ENCODE data around the gene ALPG. TPM values are rescaled to one million over a fixed set of nuclear protein-coding genes. Genes with fewer than 3 reads are reported as not detected.
"Not testable (repeated sequence)": the region's sequence is repeated elsewhere in the genome, so short reads cannot be mapped to it uniquely, and the experiment has no call there.

Gene ALPG
- total RNA-seq, 1 donor from 2014 or later: not detected

DNA sequence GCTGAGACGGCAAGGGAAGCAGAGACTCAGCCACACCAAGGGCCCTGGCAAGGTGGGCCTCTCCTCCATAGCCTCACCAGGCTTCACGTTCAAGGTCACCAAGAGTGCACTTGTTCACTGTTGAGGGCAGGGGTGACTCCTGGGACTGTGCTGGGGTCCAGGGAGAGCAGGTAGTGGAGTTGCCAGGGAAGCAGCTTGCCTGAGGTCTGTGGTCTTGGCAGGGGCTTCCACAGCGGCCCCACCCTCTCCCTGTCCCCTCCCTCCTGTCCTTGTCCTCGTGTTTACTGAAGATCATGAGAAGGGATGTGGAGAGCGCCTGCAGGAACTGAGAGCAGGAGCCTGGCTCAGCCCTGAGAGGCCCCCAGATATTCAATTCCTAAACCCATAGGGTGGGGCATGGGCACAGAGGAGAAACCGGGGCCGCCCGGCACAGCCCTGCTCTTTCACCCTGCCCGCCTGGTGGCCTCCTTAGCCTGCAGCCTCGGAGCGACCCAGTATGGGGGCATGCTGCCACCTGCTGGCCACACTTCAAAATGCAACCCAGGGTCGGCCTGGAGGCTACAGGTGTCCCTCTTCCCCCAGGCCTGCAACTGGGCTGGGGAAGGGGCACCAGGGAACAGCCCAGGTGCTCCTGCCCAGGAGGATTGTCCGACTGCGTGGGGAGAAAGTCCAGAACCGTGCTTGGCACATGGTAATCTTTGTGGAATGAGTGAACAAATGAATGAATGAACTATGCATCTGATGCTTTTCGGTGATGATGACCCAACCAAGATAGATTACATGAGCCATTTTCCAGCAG lies 33.8 kb downstream of the ALPG start:
- not testable (repeated sequence) for H3K27me3 Mint-ChIP-seq (ENCODE audit: unreplicated experiment); H3K4me1 Mint-ChIP-seq (ENCODE audit: unreplicated experiment); H3K36me3 Mint-ChIP-seq (ENCODE audit: unreplicated experiment); H3K4me3 Mint-ChIP-seq (ENCODE audit: unreplicated experiment); H3K27ac Mint-ChIP-seq (ENCODE audit: unreplicated experiment); H3K9me3 Mint-ChIP-seq (ENCODE audit: unreplicated experiment)
- TF ChIP-seq CTCF (IDR thresholded peaks at IDR 0.05): peak; percentile 85
- peak; percentile 95 for DNase-seq (ENCODE audit: extremely low spot score, unreplicated experiment)

DNA sequence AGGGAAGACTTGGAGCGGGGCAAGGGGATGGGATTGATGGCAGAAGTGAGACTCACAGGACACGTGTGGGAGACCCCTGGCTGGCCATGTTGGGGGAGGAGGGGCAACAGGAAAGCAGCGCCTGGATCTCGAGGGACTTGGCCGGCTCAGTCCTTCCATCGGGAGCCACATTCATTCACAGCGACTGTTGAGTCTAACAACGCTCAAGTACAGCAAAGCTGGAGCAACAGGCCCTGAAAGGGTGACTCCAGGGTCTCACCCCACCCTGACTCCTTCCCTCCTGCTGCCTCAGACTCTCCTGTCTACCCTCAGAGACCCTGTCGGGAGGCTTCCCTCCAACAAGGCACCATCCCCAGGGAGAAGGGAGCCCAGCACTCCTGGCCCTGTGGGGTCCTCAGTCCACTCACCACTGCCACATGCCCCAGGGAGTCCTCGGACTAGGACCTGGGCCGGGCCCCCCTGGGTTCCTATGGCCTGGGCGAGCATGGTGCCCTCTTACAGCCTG lies 34.6 kb downstream of the ALPG start:
- Mint-ChIP-seq H3K36me3 (ENCODE audit: unreplicated experiment) (no peaks in the 10 kb centered on the region), H3K4me3 (ENCODE audit: unreplicated experiment) (no peak overlapping the region), H3K27ac (ENCODE audit: unreplicated experiment) (no peak overlapping the region), H3K4me1 (ENCODE audit: unreplicated experiment) (peaks cover 6% of the 10 kb centered on the region), H3K27me3 (ENCODE audit: unreplicated experiment) (peaks cover 4% of the 10 kb centered on the region), H3K9me3 (ENCODE audit: unreplicated experiment) (no peaks in the 10 kb centered on the region)
- TF ChIP-seq CTCF (IDR thresholded peaks at IDR 0.05): no peak
- DNase-seq (ENCODE audit: extremely low spot score, unreplicated experiment): no peak

DNA sequence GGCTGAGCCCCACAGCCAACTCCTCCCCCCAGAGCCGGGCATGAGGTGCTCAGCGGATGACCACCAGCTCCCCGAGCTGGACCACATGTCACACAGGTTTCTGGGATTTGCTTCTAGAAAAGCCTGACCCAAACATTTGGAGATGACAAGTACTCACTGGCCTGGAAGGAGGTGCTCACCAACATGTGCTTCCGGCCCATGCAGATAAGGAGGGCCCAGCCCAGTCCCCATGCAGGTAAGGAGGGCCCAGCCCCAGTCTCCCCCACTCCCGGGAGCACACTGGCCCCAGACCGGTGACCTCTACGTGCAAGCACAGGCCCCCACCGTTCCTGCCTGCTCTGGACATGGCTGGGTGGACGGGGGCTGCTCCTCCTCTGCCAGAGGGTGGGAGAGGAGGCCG lies 35.3 kb downstream of the ALPG start:
- not testable (repeated sequence) for H3K27me3 Mint-ChIP-seq (ENCODE audit: unreplicated experiment); H3K36me3 Mint-ChIP-seq (ENCODE audit: unreplicated experiment); H3K4me1 Mint-ChIP-seq (ENCODE audit: unreplicated experiment); DNase-seq (ENCODE audit: extremely low spot score, unreplicated experiment); H3K4me3 Mint-ChIP-seq (ENCODE audit: unreplicated experiment); H3K27ac Mint-ChIP-seq (ENCODE audit: unreplicated experiment); H3K9me3 Mint-ChIP-seq (ENCODE audit: unreplicated experiment)

- not testable (repeated sequence) for H3K4me1 Mint-ChIP-seq (ENCODE audit: unreplicated experiment); H3K9me3 Mint-ChIP-seq (ENCODE audit: unreplicated experiment); H3K36me3 Mint-ChIP-seq (ENCODE audit: unreplicated experiment); H3K27ac Mint-ChIP-seq (ENCODE audit: unreplicated experiment); DNase-seq (ENCODE audit: extremely low spot score, unreplicated experiment); H3K27me3 Mint-ChIP-seq (ENCODE audit: unreplicated experiment); H3K4me3 Mint-ChIP-seq (ENCODE audit: unreplicated experiment)
Observed at GRCh38 chr2:232442431-232442830, 35.8 kb downstream of the ALPG start.

DNA sequence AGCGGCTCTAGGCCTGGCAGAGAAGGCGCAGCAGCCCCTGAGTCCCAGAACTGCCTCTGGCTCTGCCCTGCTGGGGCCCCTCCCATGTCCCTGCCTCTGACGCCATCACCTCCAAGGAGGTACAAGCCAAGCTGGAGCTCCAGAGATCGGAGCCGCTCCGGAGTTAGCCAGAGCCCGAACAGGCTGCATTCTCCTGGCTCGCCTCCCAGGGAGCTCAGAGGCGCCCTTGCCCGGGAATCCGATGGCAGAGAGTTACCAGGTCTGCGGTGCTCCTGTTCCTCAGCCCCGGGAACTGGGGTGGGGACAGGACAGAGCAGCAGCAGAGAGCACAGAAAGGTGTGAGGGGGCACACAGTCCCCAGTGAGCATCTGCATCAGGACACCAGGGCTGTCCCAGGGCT lies 36.4 kb downstream of the ALPG start:
- DNase-seq (ENCODE audit: extremely low spot score, unreplicated experiment); H3K27ac Mint-ChIP-seq (ENCODE audit: unreplicated experiment); H3K27me3 Mint-ChIP-seq (ENCODE audit: unreplicated experiment); H3K9me3 Mint-ChIP-seq (ENCODE audit: unreplicated experiment); H3K36me3 Mint-ChIP-seq (ENCODE audit: unreplicated experiment); H3K4me3 Mint-ChIP-seq (ENCODE audit: unreplicated experiment); H3K4me1 Mint-ChIP-seq (ENCODE audit: unreplicated experiment): not testable (repeated sequence)

DNA sequence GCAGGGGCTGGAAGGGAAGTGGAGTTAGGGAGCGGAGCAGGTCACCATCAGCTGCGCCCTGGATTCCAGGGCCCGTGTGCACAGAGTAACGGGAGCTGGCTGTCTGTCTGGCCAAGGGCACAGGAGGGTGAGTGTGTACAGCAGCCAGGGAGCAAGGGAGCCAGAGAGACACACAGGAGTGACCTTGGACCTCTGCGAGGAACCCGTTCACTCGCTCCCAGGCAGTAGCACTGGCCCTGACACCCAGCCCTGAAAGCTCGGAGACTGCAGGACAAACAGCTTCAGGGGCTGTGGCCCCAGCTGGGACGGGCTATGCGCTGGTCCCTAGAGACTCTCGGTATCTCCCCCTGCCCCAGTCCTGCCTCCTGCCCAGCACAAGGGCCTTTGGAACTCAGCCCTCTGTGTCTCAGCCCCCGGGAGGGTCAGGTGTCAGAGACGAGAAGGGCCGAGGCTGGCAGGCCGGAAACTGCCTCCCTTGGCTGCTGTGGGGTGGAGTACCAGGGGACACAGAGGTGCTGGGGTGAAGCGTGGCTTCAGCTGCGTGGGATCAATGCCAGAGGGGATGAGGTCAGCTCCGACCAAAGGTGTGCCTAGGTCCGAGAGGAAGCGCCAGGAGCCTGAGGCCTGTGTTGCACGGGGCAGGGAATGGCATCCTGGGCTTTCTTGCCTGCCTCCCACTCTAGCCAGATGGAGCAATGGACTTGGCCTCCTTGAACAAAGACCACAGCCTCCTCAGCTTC lies 37.2 kb downstream of the ALPG start:
- not testable (repeated sequence) for H3K27ac Mint-ChIP-seq (ENCODE audit: unreplicated experiment); DNase-seq (ENCODE audit: extremely low spot score, unreplicated experiment); H3K36me3 Mint-ChIP-seq (ENCODE audit: unreplicated experiment); H3K9me3 Mint-ChIP-seq (ENCODE audit: unreplicated experiment); H3K4me1 Mint-ChIP-seq (ENCODE audit: unreplicated experiment); H3K4me3 Mint-ChIP-seq (ENCODE audit: unreplicated experiment); H3K27me3 Mint-ChIP-seq (ENCODE audit: unreplicated experiment)

Measured in osteocyte (in vitro differentiated cells).